Peyer's patch (tissue), 4 donors: ENCODE results near the gene TMEM106C.

ENCODE experiments used
- CTCF ChIP-seq, 6 experiments: fragments of 450-650 bp in 4 of 6; fragments of 200-600 bp in 2 of 6; sonication (generic) in 1 of 6; IDR thresholded peaks; one replicate each; pipeline ENCODE4 v1.5.1; 2017 to 2019; ENCODE audit warnings: antibody characterized with exemption in 6 of 6, mild to moderate bottlenecking in 3 of 6, moderate library complexity in 1 of 6
- POLR2A ChIP-seq, 2 donors: fragments of 450-650 bp; IDR thresholded peaks; one replicate each; pipeline ENCODE4 v1.5.1; 2017; ENCODE audit warnings: antibody characterized with exemption in 2 of 2, mild to moderate bottlenecking in 2 of 2, moderate library complexity in 2 of 2

DNA sequence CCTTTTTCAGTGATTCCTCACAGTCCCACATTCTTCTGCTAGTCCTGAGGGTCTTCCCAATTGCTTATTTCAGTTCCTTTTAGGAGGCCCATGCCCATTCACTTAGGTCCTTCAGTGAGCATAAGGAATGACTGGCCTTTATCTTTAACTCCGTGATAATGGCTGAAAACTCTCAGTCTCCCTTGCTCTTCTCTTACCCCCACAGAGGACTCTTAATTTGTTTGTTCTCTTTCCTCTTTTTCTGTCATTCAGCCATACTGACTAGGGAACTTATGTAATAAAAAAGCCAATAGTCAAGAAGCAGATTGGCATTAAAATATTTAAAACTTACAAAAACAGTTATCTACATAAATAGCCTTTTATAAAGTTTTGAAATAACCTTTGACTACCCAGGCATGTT, 41.5 kb upstream of the TMEM106C start:
- TF ChIP-seq CTCF (IDR thresholded peaks at IDR 0.05), result no peak
- TF ChIP-seq POLR2A (IDR thresholded peaks at IDR 0.05), result no peak
